GM19372 (cell line): ENCODE measurements around the gene TEX26.

ENCODE experiments used
- ATAC-seq: cut with Tn5 transposase; IDR thresholded peaks from one replicate; pipeline ENCODE4 v1.9.1; 2021; ENCODE audit warnings: mild to moderate bottlenecking, low read depth, moderate library complexity; ENCODE audit not compliant: unreplicated experiment

Gene TEX26

GRCh38 chr13:30974350-30974749, 41.9 kb downstream of the TEX26 start:
- ATAC-seq: no peak

- ATAC-seq: no peak
Measured at GRCh38 chr13:30976025-30976424, 43.6 kb downstream of the TEX26 start.

GRCh38 chr13:30978981-30979956, 46.8 kb downstream of the TEX26 start:
- no peak for ATAC-seq

- ATAC-seq: no peak
Measured at GRCh38 chr13:30982506-30982905, 50.0 kb downstream of the TEX26 start.

- ATAC-seq: no peak
Measured at GRCh38 chr13:30982906-30983305, 50.5 kb downstream of the TEX26 start.

GRCh38 chr13:30983431-30983830, 51.0 kb downstream of the TEX26 start:
- ATAC-seq: no peak

GRCh38 chr13:30984620-30985019, 52.2 kb downstream of the TEX26 start:
- ATAC-seq: no peak

- no peak for ATAC-seq
Measured at GRCh38 chr13:30985637-30986205, 53.3 kb downstream of the TEX26 start.

- no peak for ATAC-seq
Measured at GRCh38 chr13:30991184-30991583, 58.7 kb downstream of the TEX26 start.

GRCh38 chr13:30991922-30992321, 59.5 kb downstream of the TEX26 start:
- ATAC-seq: no peak

- no peak for ATAC-seq
Measured at GRCh38 chr13:30995331-30995730, 62.9 kb downstream of the TEX26 start.

- no peak for ATAC-seq
Measured at GRCh38 chr13:30997697-30998096, 65.2 kb downstream of the TEX26 start.

- ATAC-seq: no peak
Measured at GRCh38 chr13:30998136-30999088, 66.0 kb downstream of the TEX26 start.

GRCh38 chr13:31000889-31001288, 68.4 kb downstream of the TEX26 start:
- ATAC-seq: no peak

GRCh38 chr13:31001647-31002046, 69.2 kb downstream of the TEX26 start:
- no peak for ATAC-seq

GRCh38 chr13:31005066-31005465, 72.6 kb downstream of the TEX26 start:
- no peak for ATAC-seq

- ATAC-seq: no peak
Measured at GRCh38 chr13:31007417-31007816, 75.0 kb downstream of the TEX26 start.

- no peak for ATAC-seq
Measured at GRCh38 chr13:31008400-31009115, 76.1 kb downstream of the TEX26 start.

- no peak for ATAC-seq
Measured at GRCh38 chr13:31009166-31009565, 76.7 kb downstream of the TEX26 start.

GRCh38 chr13:31010296-31010695, 77.8 kb downstream of the TEX26 start:
- no peak for ATAC-seq
